Caco-2 (cell line): ENCODE measurements around the gene ADGRF4. TPM values are rescaled to one million over a fixed set of nuclear protein-coding genes. Genes with fewer than 3 reads are reported as not detected.

Experiments used
- BruUV-seq: library from RNA; stranded (reverse); fragments of 400-500 nt; replicated peaks from 2 replicates; lab custom pipeline; 2021; lab: Mats Ljungman, UMichigan
- CTCF ChIA-PET: fragments of 300-600 bp; sonication (Branson Sonifier 250); formaldehyde crosslinking; loops from one replicate; lab custom pipeline; 2022; ENCODE audit warnings: antibody characterized with exemption; lab: Charles Lee
- POLR2A ChIA-PET: fragments of 300-600 bp; sonication (Branson Sonifier 250); formaldehyde crosslinking; loops from one replicate; lab custom pipeline; 2022; ENCODE audit warnings: antibody characterized with exemption; lab: Charles Lee
- DNase-seq, 2 experiments: peaks; one replicate each; pipeline versions ENCODE4 v3.0.0 to v3.0.0-alpha.2; 2020 to 2022
- H3K27me3 ChIP-seq: replicated peaks from 2 replicates; pipeline ENCODE4 v1.6.0; 2011; ENCODE audit warnings: low read length; ENCODE audit not compliant: control insufficient read depth, insufficient read depth
- H3K36me3 ChIP-seq: 2 replicates; pipeline ENCODE4 v1.5.1; 2011; ENCODE audit warnings: low read length; ENCODE audit not compliant: control insufficient read depth, insufficient read depth
- H3K4me1 ChIP-seq: fragments of 250-450 bp; sonication (Bioruptor Pico); 2 replicates; pipeline ENCODE4 v1.5.1; 2020; ENCODE audit warnings: mild to moderate bottlenecking
- H3K4me3 ChIP-seq: 2 replicates; pipeline ENCODE4 v1.5.1; 2011; ENCODE audit warnings: low read depth, mild to moderate bottlenecking, control low read depth, low read length
- H3K9me3 ChIP-seq: fragments of 250-450 bp; sonication (Bioruptor Pico); 2 replicates; pipeline ENCODE4 v1.5.1; 2020; ENCODE audit warnings: mild to moderate bottlenecking, moderate library complexity
- H3K27ac Mint-ChIP-seq: one replicate; pipeline ENCODE4 v1.8.0; 2022; ENCODE audit warnings: mixed read lengths; ENCODE audit not compliant: unreplicated experiment
- H3K27me3 Mint-ChIP-seq: one replicate; pipeline ENCODE4 v1.8.0; 2022; ENCODE audit warnings: mixed read lengths; ENCODE audit not compliant: insufficient read depth, unreplicated experiment
- H3K36me3 Mint-ChIP-seq: one replicate; pipeline ENCODE4 v1.8.0; 2022; ENCODE audit warnings: mild to moderate bottlenecking, mixed read lengths; ENCODE audit not compliant: insufficient read depth, unreplicated experiment
- H3K4me1 Mint-ChIP-seq: one replicate; pipeline ENCODE4 v1.8.0; 2022; ENCODE audit warnings: low read depth, mixed read lengths; ENCODE audit not compliant: unreplicated experiment
- H3K4me3 Mint-ChIP-seq: one replicate; pipeline ENCODE4 v1.8.0; 2022; ENCODE audit warnings: mild to moderate bottlenecking, moderate library complexity, mixed read lengths; ENCODE audit not compliant: unreplicated experiment
- H3K9me3 Mint-ChIP-seq: one replicate; pipeline ENCODE4 v1.8.0; 2022; ENCODE audit warnings: mixed read lengths; ENCODE audit not compliant: unreplicated experiment
- CTCF ChIP-seq, 2 experiments: fragments of 200-600 bp in 1 of 2; IDR thresholded peaks; 1 replicate in 1 of 2; 2 replicates in 1 of 2; pipeline versions ENCODE4 v1.5.1 to v1.8.0; 2011 to 2022; ENCODE audit warnings: antibody characterized with exemption in 1 of 2, control low read depth in 1 of 2, inconsistent platforms in 1 of 2, low read depth in 1 of 2, low read length in 1 of 2, mild to moderate bottlenecking in 1 of 2, moderate library complexity in 1 of 2; ENCODE audit not compliant: insufficient read depth in 1 of 2, severe bottlenecking in 1 of 2, unreplicated experiment in 1 of 2
- intact Hi-C: fragments of 100-400 bp; cut with micrococcal nuclease; formaldehyde crosslinking; loops from one replicate; pipeline ENCODE4 v1.10.0; 2022; ENCODE audit not compliant: unreplicated experiment
- total RNA-seq: library from RNA; stranded (reverse); gene quantifications from 2 replicates; pipeline ENCODE4 v1.2.3, GENCODE V29; 2022

ADGRF4 gene
- total RNA-seq, 1 experiment from 2014 or later = 10.6 TPM

GRCh38 chr6:47759364-47759763 lies 61.0 kb downstream of the ADGRF4 start:
- TF ChIP-seq CTCF (IDR thresholded peaks at IDR 0.05; ENCODE audit: insufficient read depth in 1 of 2, low read depth in 1 of 2, low read length in 1 of 2, severe bottlenecking in 1 of 2, unreplicated experiment in 1 of 2) = no peak
- Histone ChIP-seq H3K4me1 (0 out of 2 replicates have a peak, but pooled peaks cover 4% of the 10 kb centered on the region), H3K27me3 (no peaks in the 10 kb centered on the region), H3K4me3 (no peak overlapping the region), H3K9me3 (no peaks in the 10 kb centered on the region), H3K36me3 (no peaks in the 10 kb centered on the region)
- CTCF ChIA-PET = no interaction called here
- Mint-ChIP-seq H3K27me3 (peaks cover 5% of the 10 kb centered on the region), H3K9me3 (no peaks in the 10 kb centered on the region), H3K4me1 (no peaks in the 10 kb centered on the region), H3K36me3 (no peaks in the 10 kb centered on the region), H3K27ac (no peak overlapping the region), H3K4me3 (no peak overlapping the region)
- BruUV-seq = no TSS peak
- DNase-seq = no peak
- POLR2A ChIA-PET = no interaction called here
- intact Hi-C loops = no loop called here

- 0 out of 2 replicates have a peak, but pooled peaks cover 4% of the 10 kb centered on the region for H3K4me1 ChIP-seq
- Mint-ChIP-seq H3K9me3 (peaks cover 11% of the 10 kb centered on the region), H3K4me3 (no peak overlapping the region), H3K4me1 (no peaks in the 10 kb centered on the region), H3K27ac (no peak overlapping the region), H3K36me3 (no peaks in the 10 kb centered on the region), H3K27me3 (peaks cover 3% of the 10 kb centered on the region)
- DNase-seq = no peak
- H3K9me3 ChIP-seq = no peaks in the 10 kb centered on the region; the same call in 1 of the 2 replicates
- no TSS peak for BruUV-seq
- TF ChIP-seq CTCF (IDR thresholded peaks at IDR 0.05; ENCODE audit: insufficient read depth in 1 of 2, low read depth in 1 of 2, low read length in 1 of 2, severe bottlenecking in 1 of 2, unreplicated experiment in 1 of 2) = no peak
- ChIA-PET CTCF (no interaction called here), POLR2A (no interaction called here)
- H3K27me3 ChIP-seq = no peaks in the 10 kb centered on the region
- no peaks in the 10 kb centered on the region for H3K36me3 ChIP-seq
- intact Hi-C loops = no loop called here
- no peak overlapping the region for H3K4me3 ChIP-seq
Observed at GRCh38 chr6:47762502-47762901, 64.1 kb downstream of the ADGRF4 start.

GRCh38 chr6:47766445-47766844 lies 68.1 kb downstream of the ADGRF4 start:
- intact Hi-C loops = no loop called here
- POLR2A ChIA-PET = no interaction called here
- no peaks in the 10 kb centered on the region for H3K36me3 Mint-ChIP-seq

More at GRCh38 chr6:47766445-47766844, 68.1 kb downstream of the ADGRF4 start:
- Histone ChIP-seq H3K4me3 (no peak overlapping the region), H3K27me3 (no peaks in the 10 kb centered on the region), H3K4me1 (0 out of 2 replicates have a peak, but pooled peaks cover 4% of the 10 kb centered on the region), H3K9me3 (no peaks in the 10 kb centered on the region; the same call in 1 of the 2 replicates), H3K36me3 (no peaks in the 10 kb centered on the region)
- Mint-ChIP-seq H3K9me3 (peaks cover 12% of the 10 kb centered on the region), H3K4me3 (no peak overlapping the region), H3K27ac (no peak overlapping the region), H3K27me3 (peaks cover 6% of the 10 kb centered on the region), H3K4me1 (no peaks in the 10 kb centered on the region)
- TF ChIP-seq CTCF (IDR thresholded peaks at IDR 0.05; ENCODE audit: insufficient read depth in 1 of 2, low read depth in 1 of 2, low read length in 1 of 2, severe bottlenecking in 1 of 2, unreplicated experiment in 1 of 2) = no peak
- CTCF ChIA-PET = no interaction called here
- no TSS peak for BruUV-seq
- DNase-seq = no peak
